ENCODE data around the gene PRRT1.

GRCh38 chr6:32166411-32167061, 14.8 kb upstream of the PRRT1 start:
- TF ChIP-seq POLR2A (IDR thresholded peaks at IDR 0.05; ENCODE audit: low read length) (no peak), GATA1 (IDR thresholded peaks at IDR 0.05; ENCODE audit: low read depth, low read length) (no peak)

Measured in erythroblast (primary cell).